CD4-positive, alpha-beta T cell (primary cell): ENCODE measurements around the gene CEACAM7. TPM values are rescaled to one million over a fixed set of nuclear protein-coding genes. Genes with fewer than 3 reads are reported as not detected.

Source experiments
- ATAC-seq: fragments of 200-7000 bp; cut with Tn5 transposase; one replicate; pipeline ENCODE4 v1.10.0; 2022; ENCODE audit warnings: mild to moderate bottlenecking; ENCODE audit not compliant: poor library complexity
- CTCF ChIA-PET: fragments of 350-600 bp; sonication (Branson Sonifier 250); formaldehyde crosslinking; loops from one replicate; lab custom pipeline; 2021; ENCODE audit warnings: antibody characterized with exemption, inconsistent platforms; lab: Charles Lee
- POLR2A ChIA-PET: fragments of 350-600 bp; sonication (Branson Sonifier 250); formaldehyde crosslinking; loops from one replicate; lab custom pipeline; 2021; ENCODE audit warnings: antibody characterized with exemption, inconsistent platforms; lab: Charles Lee
- DNase-seq, 14 experiments: peaks; one replicate each; pipeline ENCODE4 v3.0.0-alpha.2; 2013 to 2020; ENCODE audit warnings: mixed read lengths in 2 of 14
- H3K27ac ChIP-seq, 2 donors: one replicate each; pipeline versions ENCODE4 v1.5.1 to v1.7.0; 2013; ENCODE audit warnings: low read length in 2 of 2, low read depth in 1 of 2, mild to moderate bottlenecking in 1 of 2
- H3K27me3 ChIP-seq, 2 experiments: 1 replicate in 1 of 2; 2 replicates in 1 of 2; pipeline versions ENCODE4 v1.6.1 to v1.7.0; 2013; ENCODE audit warnings: low read length in 2 of 2, control low read depth in 1 of 2, mild to moderate bottlenecking in 1 of 2, moderate library complexity in 1 of 2; ENCODE audit not compliant: insufficient read depth in 2 of 2, control insufficient read depth in 1 of 2
- H3K36me3 ChIP-seq: one replicate; pipeline ENCODE4 v1.6.1; 2013; ENCODE audit warnings: low read length, control low read depth; ENCODE audit not compliant: insufficient read depth
- H3K4me1 ChIP-seq: one replicate; pipeline ENCODE4 v1.6.1; 2013; ENCODE audit warnings: low read length, control low read depth; ENCODE audit not compliant: insufficient read depth
- H3K4me3 ChIP-seq: one replicate; pipeline ENCODE4 v1.5.1; 2013; ENCODE audit warnings: mild to moderate bottlenecking, low read length, moderate library complexity
- H3K9me3 ChIP-seq, 2 experiments: 1 replicate in 1 of 2; 2 replicates in 1 of 2; pipeline versions ENCODE4 v1.6.1 to v1.7.0; 2013; ENCODE audit warnings: low read length in 2 of 2, mild to moderate bottlenecking in 2 of 2, control low read depth in 1 of 2, moderate library complexity in 1 of 2; ENCODE audit not compliant: control insufficient read depth in 1 of 2, insufficient read depth in 1 of 2
- H3K27ac Mint-ChIP-seq: one replicate; pipeline ENCODE4 v1.8.0; 2020; ENCODE audit warnings: mixed read lengths
- H3K27me3 Mint-ChIP-seq: one replicate; pipeline ENCODE4 v1.8.0; 2021; ENCODE audit warnings: mixed read lengths
- H3K36me3 Mint-ChIP-seq: one replicate; pipeline ENCODE4 v1.8.0; 2021; ENCODE audit warnings: low read depth, mixed read lengths
- H3K4me1 Mint-ChIP-seq: one replicate; pipeline ENCODE4 v1.8.0; 2021; ENCODE audit warnings: low read depth, mixed read lengths
- H3K4me3 Mint-ChIP-seq: one replicate; pipeline ENCODE4 v1.8.0; 2020; ENCODE audit warnings: mild to moderate bottlenecking, mixed read lengths
- H3K9me3 Mint-ChIP-seq: one replicate; pipeline ENCODE4 v1.8.0; 2020; ENCODE audit warnings: mixed read lengths
- intact Hi-C, 2 experiments: fragments of 100-400 bp; cut with DNase I in 1 of 2; cut with micrococcal nuclease in 1 of 2; formaldehyde crosslinking; loops; one replicate each; pipeline versions ENCODE4 v1.15.1 to v1.9.0; 2023 to 2025; cut with DNase I, micrococcal nuclease
- total RNA-seq, 174 experiments: library from RNA in 2 of 174; stranded (reverse) in 2 of 174; gene quantifications; one replicate each; pipeline ENCODE4 v1.2.3 and lab custom pipeline; 2021 to 2026
- TF ChIP-seq, protein P1 (sequence below): fragments of 200-600 bp; IDR thresholded peaks from one replicate; pipeline ENCODE4 v1.8.0; 2022; ENCODE audit warnings: antibody characterized with exemption, mild to moderate bottlenecking

The CEACAM7 gene
- total RNA-seq, 2 experiments from 2014 or later, result not detected

GRCh38 chr19:41699231-41699967 lies 11.3 kb upstream of the CEACAM7 start:
- ChIA-PET CTCF (no interaction called here), POLR2A (no interaction called here)
- peak in 1 of 14 experiments; percentile 6 for DNase-seq
- Mint-ChIP-seq H3K36me3 (no peaks in the 10 kb centered on the region), H3K27ac (no peak overlapping the region), H3K4me1 (no peaks in the 10 kb centered on the region), H3K4me3 (no peak overlapping the region), H3K9me3 (no peaks in the 10 kb centered on the region), H3K27me3 (peaks cover 43% of the 10 kb centered on the region)
- Histone ChIP-seq H3K27ac (no peak overlapping the region), H3K4me1 (no peaks in the 10 kb centered on the region), H3K9me3 (peaks cover 0 to 22% of the 10 kb centered on the region in 2 experiments), H3K27me3 (peaks cover 7 to 13% of the 10 kb centered on the region in 2 experiments), H3K4me3 (no peak overlapping the region), H3K36me3 (no peaks in the 10 kb centered on the region)
- TF ChIP-seq, protein P1, sequence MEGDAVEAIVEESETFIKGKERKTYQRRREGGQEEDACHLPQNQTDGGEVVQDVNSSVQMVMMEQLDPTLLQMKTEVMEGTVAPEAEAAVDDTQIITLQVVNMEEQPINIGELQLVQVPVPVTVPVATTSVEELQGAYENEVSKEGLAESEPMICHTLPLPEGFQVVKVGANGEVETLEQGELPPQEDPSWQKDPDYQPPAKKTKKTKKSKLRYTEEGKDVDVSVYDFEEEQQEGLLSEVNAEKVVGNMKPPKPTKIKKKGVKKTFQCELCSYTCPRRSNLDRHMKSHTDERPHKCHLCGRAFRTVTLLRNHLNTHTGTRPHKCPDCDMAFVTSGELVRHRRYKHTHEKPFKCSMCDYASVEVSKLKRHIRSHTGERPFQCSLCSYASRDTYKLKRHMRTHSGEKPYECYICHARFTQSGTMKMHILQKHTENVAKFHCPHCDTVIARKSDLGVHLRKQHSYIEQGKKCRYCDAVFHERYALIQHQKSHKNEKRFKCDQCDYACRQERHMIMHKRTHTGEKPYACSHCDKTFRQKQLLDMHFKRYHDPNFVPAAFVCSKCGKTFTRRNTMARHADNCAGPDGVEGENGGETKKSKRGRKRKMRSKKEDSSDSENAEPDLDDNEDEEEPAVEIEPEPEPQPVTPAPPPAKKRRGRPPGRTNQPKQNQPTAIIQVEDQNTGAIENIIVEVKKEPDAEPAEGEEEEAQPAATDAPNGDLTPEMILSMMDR, result no peak
- intact Hi-C loops, result no loop called here
- no peak for ATAC-seq

GRCh38 chr19:41698746-41699230 lies 10.7 kb upstream of the CEACAM7 start:
- Mint-ChIP-seq H3K27me3 (peaks cover 46% of the 10 kb centered on the region), H3K4me1 (no peaks in the 10 kb centered on the region), H3K9me3 (no peaks in the 10 kb centered on the region), H3K36me3 (no peaks in the 10 kb centered on the region), H3K4me3 (no peak overlapping the region), H3K27ac (no peak overlapping the region)
- CTCF ChIA-PET, result no interaction called here
- TF ChIP-seq, protein P1, result no peak
- peaks cover 5 to 13% of the 10 kb centered on the region in 2 experiments for H3K27me3 ChIP-seq
- POLR2A ChIA-PET, result no interaction called here
- intact Hi-C loops, result no loop called here
- no peak for DNase-seq
- ATAC-seq, result no peak
- H3K36me3 ChIP-seq, result no peaks in the 10 kb centered on the region
- peaks cover 0 to 17% of the 10 kb centered on the region in 2 experiments for H3K9me3 ChIP-seq
- H3K4me1 ChIP-seq, result no peaks in the 10 kb centered on the region
- no peak overlapping the region for H3K4me3 ChIP-seq
- no peak overlapping the region for H3K27ac ChIP-seq

DNA sequence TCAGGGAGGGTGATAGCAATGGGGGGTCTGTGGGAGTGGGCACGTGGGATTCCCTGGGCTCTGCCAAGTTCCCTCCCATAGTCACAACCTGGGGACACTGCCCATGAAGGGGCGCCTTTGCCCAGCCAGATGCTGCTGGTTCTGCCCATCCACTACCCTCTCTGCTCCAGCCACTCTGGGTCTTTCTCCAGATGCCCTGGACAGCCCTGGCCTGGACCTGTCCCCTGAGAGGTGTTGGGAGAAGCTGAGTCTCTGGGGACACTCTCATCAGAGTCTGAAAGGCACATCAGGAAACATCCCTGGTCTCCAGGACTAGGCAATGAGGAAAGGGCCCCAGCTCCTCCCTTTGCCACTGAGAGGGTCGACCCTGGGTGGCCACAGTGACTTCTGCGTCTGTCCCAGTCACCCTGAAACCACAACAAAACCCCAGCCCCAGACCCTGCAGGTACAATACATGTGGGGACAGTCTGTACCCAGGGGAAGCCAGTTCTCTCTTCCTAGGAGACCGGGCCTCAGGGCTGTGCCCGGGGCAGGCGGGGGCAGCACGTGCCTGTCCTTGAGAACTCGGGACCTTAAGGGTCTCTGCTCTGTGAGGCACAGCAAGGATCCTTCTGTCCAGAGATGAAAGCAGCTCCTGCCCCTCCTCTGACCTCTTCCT lies 9.3 kb upstream of the CEACAM7 start:
- no peak overlapping the region for H3K4me3 Mint-ChIP-seq
- POLR2A ChIA-PET, result no interaction called here
- H3K4me3 ChIP-seq, result no peak overlapping the region
- H3K27ac Mint-ChIP-seq, result no peak overlapping the region
- H3K36me3 Mint-ChIP-seq, result no peaks in the 10 kb centered on the region
- H3K27ac ChIP-seq, result no peak overlapping the region
- TF ChIP-seq, protein P1, result no peak
- H3K9me3 Mint-ChIP-seq, result peaks cover 4% of the 10 kb centered on the region
- no peak for ATAC-seq
- H3K9me3 ChIP-seq, result peaks cover 9 to 19% of the 10 kb centered on the region in 2 experiments
- H3K27me3 ChIP-seq, result peaks cover 5 to 13% of the 10 kb centered on the region in 2 experiments
- H3K4me1 ChIP-seq, result no peaks in the 10 kb centered on the region
- DNase-seq, result no peak
- H3K36me3 ChIP-seq, result no peaks in the 10 kb centered on the region
- CTCF ChIA-PET, result interaction anchor here (1.4 kb wide), 1 partner anchor 10 kb away, joined by 4 read pairs; no protein-coding TSS in a partner anchor
- peaks cover 57% of the 10 kb centered on the region for H3K27me3 Mint-ChIP-seq
- intact Hi-C loops, result no loop called here
- H3K4me1 Mint-ChIP-seq, result no peaks in the 10 kb centered on the region
